BLaER1 (cell line): ENCODE results near the gene ABLIM2.

Source experiments
- H3K27ac ChIP-seq: shearing (Covaris generic); formaldehyde crosslinking; 2 replicates; pipeline ENCODE4 v1.8.1; 2022
- H3K27me3 ChIP-seq: shearing (Covaris generic); formaldehyde crosslinking; 2 replicates; pipeline ENCODE4 v1.8.1; 2022
- H3K36me3 ChIP-seq: shearing (Covaris generic); formaldehyde crosslinking; 2 replicates; pipeline ENCODE4 v1.8.1; 2022
- H3K4me1 ChIP-seq: shearing (Covaris generic); formaldehyde crosslinking; 2 replicates; pipeline ENCODE4 v1.8.1; 2022
- H3K4me2 ChIP-seq: shearing (Covaris generic); formaldehyde crosslinking; 2 replicates; pipeline ENCODE4 v1.8.1; 2022
- H3K4me3 ChIP-seq: shearing (Covaris generic); formaldehyde crosslinking; 2 replicates; pipeline ENCODE4 v1.8.1; 2022
- H3K9ac ChIP-seq: shearing (Covaris generic); formaldehyde crosslinking; 2 replicates; pipeline ENCODE4 v1.8.1; 2022
- H3K9me3 ChIP-seq: shearing (Covaris generic); formaldehyde crosslinking; 2 replicates; pipeline ENCODE4 v1.8.1; 2022
- H4K20me1 ChIP-seq: shearing (Covaris generic); formaldehyde crosslinking; 2 replicates; pipeline ENCODE4 v1.8.1; 2022
- Cebpa-rat ChIP-seq: shearing (Covaris generic); IDR thresholded peaks from 2 replicates; pipeline ENCODE4 v1.8.1; 2022

Gene ABLIM2

GRCh38 chr4:8032381-8032780 lies 126.2 kb downstream of the ABLIM2 start:
- no peak overlapping the region for H3K4me3 ChIP-seq
- H3K27ac ChIP-seq: no peak overlapping the region
- H3K9ac ChIP-seq: no peak overlapping the region
- H4K20me1 ChIP-seq: peaks cover 44% of the 10 kb centered on the region
- TF ChIP-seq Cebpa-rat: no peak
- 0 out of 2 replicates have a peak, but pooled peaks cover 9% of the 10 kb centered on the region for H3K27me3 ChIP-seq
- H3K4me1 ChIP-seq: peaks cover 61% of the 10 kb centered on the region
- H3K36me3 ChIP-seq: no peaks in the 10 kb centered on the region
- peak overlapping the region; percentile 77; the same call in 1 of the 2 replicates for H3K4me2 ChIP-seq
- no peaks in the 10 kb centered on the region for H3K9me3 ChIP-seq

- Histone ChIP-seq H3K27me3 (0 out of 2 replicates have a peak, but pooled peaks cover 9% of the 10 kb centered on the region), H3K9me3 (no peaks in the 10 kb centered on the region), H4K20me1 (peaks cover 30% of the 10 kb centered on the region), H3K9ac (no peak overlapping the region), H3K27ac (no peak overlapping the region), H3K4me2 (no peak overlapping the region), H3K36me3 (no peaks in the 10 kb centered on the region), H3K4me1 (peaks cover 42% of the 10 kb centered on the region), H3K4me3 (no peak overlapping the region)
- TF ChIP-seq Cebpa-rat: no peak
Measured at GRCh38 chr4:8030121-8030781, 128.4 kb downstream of the ABLIM2 start.

- Histone ChIP-seq H4K20me1 (peaks cover 30% of the 10 kb centered on the region), H3K27ac (no peak overlapping the region), H3K4me1 (peaks cover 43% of the 10 kb centered on the region), H3K4me2 (no peak overlapping the region), H3K27me3 (0 out of 2 replicates have a peak, but pooled peaks cover 9% of the 10 kb centered on the region), H3K9ac (no peak overlapping the region), H3K9me3 (no peaks in the 10 kb centered on the region), H3K4me3 (no peak overlapping the region), H3K36me3 (no peaks in the 10 kb centered on the region)
- TF ChIP-seq Cebpa-rat: no peak
Measured at GRCh38 chr4:8029689-8030088, 128.9 kb downstream of the ABLIM2 start.

GRCh38 chr4:8028884-8029568 lies 129.6 kb downstream of the ABLIM2 start:
- peaks cover 44% of the 10 kb centered on the region for H3K4me1 ChIP-seq
- H3K27me3 ChIP-seq: 0 out of 2 replicates have a peak, but pooled peaks cover 9% of the 10 kb centered on the region
- no peak overlapping the region for H3K4me3 ChIP-seq
- H3K9ac ChIP-seq: no peak overlapping the region
- no peaks in the 10 kb centered on the region for H3K9me3 ChIP-seq
- H3K4me2 ChIP-seq: no peak overlapping the region
- no peak overlapping the region for H3K27ac ChIP-seq
- H4K20me1 ChIP-seq: peaks cover 27% of the 10 kb centered on the region
- TF ChIP-seq Cebpa-rat: no peak
- no peaks in the 10 kb centered on the region for H3K36me3 ChIP-seq

GRCh38 chr4:8028368-8028767 lies 130.2 kb downstream of the ABLIM2 start:
- H3K4me1 ChIP-seq: peaks cover 40% of the 10 kb centered on the region

GRCh38 chr4:8026453-8026852 lies 132.2 kb downstream of the ABLIM2 start:
- Histone ChIP-seq H3K36me3 (no peaks in the 10 kb centered on the region), H4K20me1 (0 out of 2 replicates have a peak, but pooled peaks cover 7% of the 10 kb centered on the region), H3K4me2 (no peak overlapping the region), H3K9me3 (no peaks in the 10 kb centered on the region), H3K4me1 (peaks cover 26% of the 10 kb centered on the region), H3K27me3 (no peaks in the 10 kb centered on the region), H3K4me3 (no peak overlapping the region), H3K27ac (no peak overlapping the region), H3K9ac (no peak overlapping the region)
- TF ChIP-seq Cebpa-rat: no peak

More at GRCh38 chr4:8028368-8028767, 130.2 kb downstream of the ABLIM2 start:
- Histone ChIP-seq H3K4me2 (no peak overlapping the region), H3K4me3 (no peak overlapping the region), H3K27ac (no peak overlapping the region), H3K9ac (no peak overlapping the region), H3K9me3 (no peaks in the 10 kb centered on the region), H3K27me3 (0 out of 2 replicates have a peak, but pooled peaks cover 5% of the 10 kb centered on the region), H3K36me3 (no peaks in the 10 kb centered on the region), H4K20me1 (peaks cover 20% of the 10 kb centered on the region)
- TF ChIP-seq Cebpa-rat: no peak

- no peak for TF ChIP-seq Cebpa-rat
- no peak overlapping the region for H3K9ac ChIP-seq
- H3K27ac ChIP-seq: no peak overlapping the region
- H3K27me3 ChIP-seq: no peaks in the 10 kb centered on the region
- H4K20me1 ChIP-seq: no peaks in the 10 kb centered on the region
- no peaks in the 10 kb centered on the region for H3K9me3 ChIP-seq
- no peak overlapping the region for H3K4me2 ChIP-seq
- H3K4me1 ChIP-seq: peaks cover 26% of the 10 kb centered on the region
- H3K36me3 ChIP-seq: no peaks in the 10 kb centered on the region
- no peak overlapping the region for H3K4me3 ChIP-seq
Measured at GRCh38 chr4:8025668-8026067, 132.9 kb downstream of the ABLIM2 start.

- H3K9me3 ChIP-seq: no peaks in the 10 kb centered on the region
- no peaks in the 10 kb centered on the region for H4K20me1 ChIP-seq
- no peaks in the 10 kb centered on the region for H3K27me3 ChIP-seq
- H3K9ac ChIP-seq: no peak overlapping the region
- no peak overlapping the region for H3K4me3 ChIP-seq
- no peak overlapping the region for H3K4me2 ChIP-seq
- H3K27ac ChIP-seq: 0 out of 2 replicates have a peak overlapping the region, but pooled peaks have one; percentile 9
- no peak for TF ChIP-seq Cebpa-rat
- peaks cover 41% of the 10 kb centered on the region for H3K4me1 ChIP-seq
- no peaks in the 10 kb centered on the region for H3K36me3 ChIP-seq
Measured at GRCh38 chr4:8024073-8024786, 134.4 kb downstream of the ABLIM2 start.

GRCh38 chr4:8023696-8024033 lies 134.9 kb downstream of the ABLIM2 start:
- H3K36me3 ChIP-seq: no peaks in the 10 kb centered on the region
- H3K4me3 ChIP-seq: no peak overlapping the region
- no peak overlapping the region; the same call in 1 of the 2 replicates for H3K4me2 ChIP-seq
- H3K9me3 ChIP-seq: no peaks in the 10 kb centered on the region
- H4K20me1 ChIP-seq: no peaks in the 10 kb centered on the region
- TF ChIP-seq Cebpa-rat: no peak
- no peaks in the 10 kb centered on the region for H3K27me3 ChIP-seq
- no peak overlapping the region for H3K9ac ChIP-seq
- no peak overlapping the region for H3K27ac ChIP-seq
- H3K4me1 ChIP-seq: peaks cover 46% of the 10 kb centered on the region
